Activated CD8-positive, alpha-beta memory T cell treated with anti-CD3 and anti-CD28 coated beads for 4 hours (primary cell): ENCODE results near the gene SFTPB.
"Not testable (repeated sequence)": the region's sequence is repeated elsewhere in the genome, so short reads cannot be mapped to it uniquely, and the experiment has no call there.

Source experiments
- DNase-seq, 2 donors: peaks; one replicate each; pipeline ENCODE4 v3.0.0-alpha.2; 2020; ENCODE audit warnings: low read depth in 2 of 2

The SFTPB gene

DNA sequence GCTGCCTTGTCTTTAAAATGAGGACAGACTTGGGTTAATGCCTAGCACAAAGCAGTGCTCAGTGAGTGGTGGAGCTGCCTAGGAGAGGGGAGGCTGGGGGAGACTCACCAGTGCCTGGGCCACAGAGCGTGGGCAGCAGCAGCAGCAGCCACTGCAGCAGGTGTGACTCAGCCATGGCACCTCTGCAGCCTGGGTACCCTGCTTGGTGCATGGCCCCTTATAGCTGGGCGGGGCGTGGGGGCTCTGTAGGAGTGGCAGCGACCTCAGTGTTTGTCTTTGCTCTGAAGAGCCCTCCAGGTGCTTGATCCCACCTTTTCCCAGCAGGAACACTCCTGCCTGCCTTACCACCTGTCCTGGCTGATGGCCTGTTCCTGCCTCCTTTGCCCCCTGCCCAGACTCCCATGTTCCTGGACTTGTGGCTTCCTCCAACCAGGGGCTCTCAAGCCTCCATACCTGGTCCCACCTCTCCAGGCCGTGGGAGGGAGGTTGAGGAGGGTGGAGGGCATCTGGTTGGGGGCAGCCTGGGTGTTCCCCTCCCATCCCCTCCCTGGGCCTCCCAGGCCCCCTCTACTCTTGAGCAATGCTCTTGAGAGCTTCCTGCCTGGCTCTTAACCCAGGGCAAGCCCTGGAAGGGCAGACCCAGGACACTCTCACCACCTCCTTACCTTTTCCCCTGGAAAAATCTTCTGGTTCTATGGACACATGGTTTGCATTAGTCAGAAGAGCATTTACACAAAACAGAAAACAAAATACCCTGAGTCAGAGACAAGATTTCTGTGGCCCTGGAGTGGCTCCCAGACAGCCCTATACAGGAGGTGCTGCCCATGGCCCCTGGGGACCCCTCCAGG, at the start of gene SFTPB:
TSS of gene SFTPB (minus strand) at position 191 of the 848 bp plus-strand sequence. CDS start at position 175, 16 bp downstream.
- DNase-seq: no peak

DNA sequence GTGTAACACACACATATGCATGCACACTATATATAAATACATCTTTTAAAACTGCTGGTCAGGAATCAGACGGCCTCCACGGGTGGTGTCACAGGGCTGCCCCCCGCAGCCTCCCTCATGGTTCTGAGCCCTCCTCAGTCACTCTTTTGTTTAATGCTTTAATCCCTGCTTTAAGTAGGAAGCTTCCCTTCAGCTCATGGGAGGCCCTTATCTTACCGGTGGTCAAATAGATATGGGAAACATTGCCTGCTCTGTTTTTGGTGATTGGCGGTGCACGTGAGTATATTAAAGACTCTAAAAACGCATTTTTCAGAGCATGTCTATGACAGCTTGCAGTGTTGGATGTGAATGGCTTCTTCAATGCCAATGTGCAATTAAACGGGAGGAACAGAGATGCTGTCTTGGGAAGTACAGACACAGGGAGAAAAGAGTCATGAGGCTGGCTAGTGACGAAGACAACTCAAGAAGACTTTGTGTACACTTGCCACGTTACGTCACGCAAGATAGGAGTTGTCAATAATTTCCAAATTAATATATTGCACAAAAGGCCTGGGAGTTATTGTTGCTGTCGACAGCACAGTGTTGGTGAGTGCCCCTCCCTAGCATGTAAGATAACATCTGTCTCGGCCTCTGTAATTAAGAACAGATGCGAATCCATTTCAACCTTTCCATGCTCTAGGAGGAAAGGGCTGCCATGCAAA, 49.5 kb upstream of the SFTPB start:
- no peak for DNase-seq

DNA sequence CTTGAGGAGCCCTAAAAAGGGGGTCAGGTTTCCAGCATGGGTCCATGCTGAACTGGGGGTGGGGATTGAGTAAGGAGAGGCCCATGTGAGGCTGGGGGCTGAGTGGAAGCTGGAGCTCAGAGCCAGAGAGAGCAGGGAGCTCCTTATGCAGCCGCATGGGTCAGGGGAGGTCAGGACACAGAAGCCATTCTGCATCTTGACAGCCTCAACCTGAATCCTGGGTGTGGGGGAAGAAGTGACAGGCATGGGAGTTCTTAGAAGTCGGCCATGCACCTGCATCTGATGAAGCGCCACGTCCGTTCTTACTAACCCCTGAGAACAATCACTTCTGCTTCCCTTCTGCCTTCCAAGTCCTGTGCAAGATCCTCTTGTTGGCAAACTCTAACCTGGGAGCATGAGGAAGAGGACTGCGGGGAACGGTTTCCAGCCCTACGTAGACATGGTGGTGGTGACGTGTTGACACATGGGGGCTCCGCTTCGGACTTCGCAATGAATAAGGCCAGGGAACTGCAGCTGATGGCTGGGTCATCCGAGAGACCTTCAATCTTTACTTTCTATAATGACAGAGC, 48.4 kb upstream of the SFTPB start:
- DNase-seq: no peak

- DNase-seq: no peak
Observed at GRCh38 chr2:85714841-85715240, 46.8 kb upstream of the SFTPB start.

GRCh38 chr2:85714421-85714820, 46.4 kb upstream of the SFTPB start:
- not testable (repeated sequence) for DNase-seq

DNA sequence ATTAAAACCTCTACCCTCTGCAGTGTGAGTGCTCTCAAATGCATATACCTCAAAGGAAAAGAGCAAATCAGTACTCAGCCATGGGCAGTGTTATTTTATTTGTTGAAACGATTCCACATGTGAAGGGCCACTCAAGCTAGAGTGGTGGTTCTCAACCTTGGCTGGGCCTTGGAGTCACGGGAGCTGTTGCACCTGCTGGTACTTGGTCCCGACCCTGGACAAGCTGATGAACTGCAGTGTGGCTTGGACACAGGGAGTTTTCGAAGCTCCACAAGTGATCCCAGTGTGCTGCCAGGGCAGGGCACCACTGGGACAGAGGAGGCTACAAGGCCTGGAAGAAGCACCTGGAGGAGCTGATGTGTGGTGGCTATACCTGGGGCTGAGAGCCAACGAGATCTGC, 45.8 kb upstream of the SFTPB start:
- DNase-seq: no peak

- DNase-seq: no peak
Observed at GRCh38 chr2:85712849-85713612, 45.0 kb upstream of the SFTPB start.

- no peak for DNase-seq
Observed at GRCh38 chr2:85712336-85712735, 44.3 kb upstream of the SFTPB start.

DNA sequence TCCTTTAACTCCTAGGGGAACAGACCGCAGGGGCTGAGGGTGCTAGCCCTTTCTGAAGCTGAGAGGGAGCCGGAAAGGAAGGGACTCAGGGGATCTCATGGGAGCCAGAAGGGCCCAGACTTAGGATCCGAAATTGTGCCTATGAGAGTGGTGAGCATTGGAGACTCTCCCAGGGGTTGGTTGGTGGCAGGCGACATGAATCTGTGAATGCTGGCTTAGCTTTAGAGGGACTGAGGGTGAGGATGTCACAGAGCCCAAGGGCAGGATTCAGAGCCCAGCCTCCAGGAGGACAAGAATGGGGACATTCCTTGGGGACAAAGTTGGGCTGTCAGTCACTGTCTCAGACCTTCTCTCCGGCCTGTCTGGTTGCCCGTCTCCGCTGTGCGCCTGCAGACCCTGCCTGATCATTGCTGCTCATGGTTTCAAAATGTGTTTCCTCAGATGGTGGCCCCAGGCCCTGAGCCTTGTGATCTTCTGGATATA, 43.6 kb upstream of the SFTPB start:
- no peak for DNase-seq

DNA sequence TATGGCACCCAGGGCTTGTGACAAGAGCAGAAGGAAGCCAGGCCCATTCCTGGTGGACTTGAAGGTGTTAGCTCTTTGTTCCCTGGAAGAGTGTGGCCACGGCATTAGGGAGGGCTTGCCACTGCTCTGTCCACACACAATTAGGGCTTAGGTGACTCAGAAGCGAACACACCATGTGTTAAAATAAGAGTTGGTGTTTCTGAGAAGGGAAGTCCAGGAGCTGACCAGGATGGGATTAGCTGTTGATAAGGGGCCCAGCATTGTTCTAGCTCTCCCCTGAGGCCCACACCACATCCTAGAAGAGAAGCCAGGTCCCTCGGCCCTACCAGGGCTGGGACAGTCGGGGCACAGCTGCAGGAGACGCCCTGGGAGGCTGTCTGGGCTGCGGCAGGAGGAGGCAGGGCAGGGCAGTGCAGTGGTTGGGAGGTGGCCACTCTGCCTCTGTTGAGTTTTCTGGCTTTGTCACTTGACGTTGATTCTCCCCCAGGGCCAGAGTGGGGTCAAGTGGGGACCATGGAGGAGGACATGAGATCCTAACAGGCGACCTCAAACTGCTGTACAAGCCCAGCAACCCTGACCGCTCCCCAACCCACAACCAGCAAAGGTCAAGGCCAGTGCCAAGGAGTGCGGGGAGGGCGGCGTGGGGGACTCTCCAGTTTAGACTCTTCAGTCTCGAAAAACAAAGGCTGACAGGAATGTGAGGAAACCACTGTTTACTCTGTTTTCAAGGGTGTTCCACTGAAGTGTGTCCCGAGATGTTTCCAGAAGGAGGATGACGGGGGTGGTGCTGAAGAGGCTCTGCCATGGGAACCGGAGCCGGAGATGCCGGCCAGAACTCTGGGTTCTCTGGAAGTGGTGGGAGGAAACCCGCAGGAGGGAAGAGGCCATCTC, 42.9 kb upstream of the SFTPB start:
- no peak for DNase-seq

GRCh38 chr2:85709401-85709811, 41.4 kb upstream of the SFTPB start:
- no peak for DNase-seq

- DNase-seq: no peak
Observed at GRCh38 chr2:85708641-85709040, 40.6 kb upstream of the SFTPB start.

DNA sequence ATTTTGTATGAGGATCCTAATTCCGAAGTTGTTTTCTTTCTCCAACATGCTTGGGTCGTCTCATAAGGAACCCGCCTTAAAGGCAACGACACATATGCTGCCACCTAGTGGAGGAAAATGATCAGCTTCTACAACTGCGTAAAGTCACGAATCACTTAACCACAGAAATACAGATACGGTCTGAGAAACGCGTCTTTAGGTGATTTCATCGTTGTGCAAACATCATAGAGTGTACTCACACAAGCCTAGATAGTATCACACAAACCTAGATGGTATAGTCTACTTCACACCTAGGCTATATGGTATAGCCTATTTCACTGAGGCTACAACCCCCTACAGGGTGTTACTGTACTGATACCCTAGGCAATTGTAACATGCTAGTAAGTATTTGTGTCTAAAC, 39.3 kb upstream of the SFTPB start:
- DNase-seq: peak; percentile 35 to 55

DNA sequence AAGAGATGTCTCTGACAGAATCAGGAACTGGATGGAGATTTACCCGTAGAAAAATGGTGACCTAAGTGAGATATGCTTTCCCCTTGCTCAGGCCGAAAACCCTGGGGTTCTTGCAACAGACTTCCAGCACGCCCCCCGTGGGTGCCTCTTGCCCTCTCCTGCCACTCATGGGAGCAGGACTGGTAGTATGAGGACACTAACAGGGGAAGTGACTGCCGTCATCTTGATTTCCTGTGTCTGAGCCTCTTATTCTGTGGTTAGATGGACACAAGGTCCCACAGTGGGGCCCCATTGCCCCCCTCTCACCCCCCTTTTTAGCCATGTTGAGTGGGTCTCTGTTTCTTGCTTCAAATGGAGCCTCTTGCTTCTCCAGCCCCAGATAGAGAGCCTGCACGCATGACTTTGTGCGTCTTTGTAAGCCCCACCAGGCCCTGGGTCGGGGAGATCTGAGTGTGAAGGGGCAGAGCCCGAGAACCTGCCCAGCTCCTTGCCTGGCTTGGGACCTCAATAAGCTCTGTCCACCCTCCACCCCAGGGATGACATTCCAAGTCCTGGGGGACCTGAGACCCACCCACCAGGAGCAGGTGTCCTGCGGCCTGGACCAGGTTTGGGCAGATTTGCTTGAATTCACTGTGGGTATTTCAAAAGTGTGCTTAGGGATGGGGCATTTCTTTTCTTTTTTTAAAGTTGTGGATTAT, 38.7 kb upstream of the SFTPB start:
- DNase-seq: no peak

- DNase-seq: no peak
Observed at GRCh38 chr2:85706063-85706462, 38.1 kb upstream of the SFTPB start.

- no peak for DNase-seq
Observed at GRCh38 chr2:85705680-85706039, 37.7 kb upstream of the SFTPB start.

- peak in 1 of 2 donors; percentile 31 for DNase-seq
Observed at GRCh38 chr2:85704800-85705679, 37.0 kb upstream of the SFTPB start.

- DNase-seq: no peak
Observed at GRCh38 chr2:85704038-85704437, 36.0 kb upstream of the SFTPB start.

- DNase-seq: no peak
Observed at GRCh38 chr2:85703329-85703728, 35.3 kb upstream of the SFTPB start.
